ENCODE results near the gene TSPEAR. TPM values are rescaled to one million over a fixed set of nuclear protein-coding genes. Genes with fewer than 3 reads are reported as not detected.

Gene TSPEAR
- total and polyA plus RNA-seq, 9 of the 15 experiments (the other 6 are each of a cell fraction or from before 2014, with no cell fraction given), result not detected

GRCh38 chr21:44568667-44569556, 142.5 kb downstream of the TSPEAR start (continued):
- TF ChIP-seq USF2 (CRISPR knock-in tag; IDR thresholded peaks at IDR 0.05) (0 out of 2 replicates have a peak, but pooled peaks have one; percentile 21), THRAP3 (IDR thresholded peaks at IDR 0.05; ENCODE audit: borderline replicate concordance) (no peak), SNAPC5 (CRISPR knock-in tag; IDR thresholded peaks at IDR 0.05) (no peak), ZNF785 (CRISPR knock-in tag; IDR thresholded peaks at IDR 0.05) (no peak), MAZ (CRISPR knock-in tag; conservative IDR thresholded peaks at IDR 0.05 in 1 of 2, IDR thresholded peaks at IDR 0.05 in 1 of 2) (no peak), ZKSCAN8 (CRISPR knock-in tag; IDR thresholded peaks at IDR 0.05) (no peak), ZBTB11 (CRISPR knock-in tag; IDR thresholded peaks at IDR 0.05) (peak in 2 of 3 experiments; percentile 51 to 65; a peak in 2 of 6 replicates), E2F5 (CRISPR knock-in tag; IDR thresholded peaks at IDR 0.05) (no peak)
